Fibroblast of pulmonary artery (primary cell): Measurements from ENCODE around the gene C3orf52.

Source experiments
- DNase-seq: peaks from one replicate; pipeline ENCODE4 v3.0.0-alpha.2; 2010; ENCODE audit warnings: low read depth
- H3K4me3 ChIP-seq: replicated peaks from 2 replicates; pipeline ENCODE4 v1.5.1; 2011; ENCODE audit warnings: low read depth, mild to moderate bottlenecking, control low read depth, low read length, moderate library complexity
- CTCF ChIP-seq: IDR thresholded peaks from 2 replicates; pipeline ENCODE4 v1.5.1; 2011; ENCODE audit warnings: mild to moderate bottlenecking, control low read depth, low read length, inconsistent platforms; ENCODE audit errors: missing control alignments

Gene C3orf52

GRCh38 chr3:112074006-112074405 is 12.2 kb upstream of the C3orf52 start:
- H3K4me3 ChIP-seq = no peak overlapping the region
- no peak for TF ChIP-seq CTCF
- no peak for DNase-seq

GRCh38 chr3:112074616-112075497 is 11.3 kb upstream of the C3orf52 start:
- peak; percentile 94 for DNase-seq
- H3K4me3 ChIP-seq = no peak overlapping the region
- no peak for TF ChIP-seq CTCF

GRCh38 chr3:112078125-112079083 is 7.8 kb upstream of the C3orf52 start:
- H3K4me3 ChIP-seq = no peak overlapping the region
- no peak for TF ChIP-seq CTCF
- no peak for DNase-seq

- H3K4me3 ChIP-seq = no peak overlapping the region
- DNase-seq = no peak
- no peak for TF ChIP-seq CTCF
Observed at GRCh38 chr3:112083239-112083638, 3.0 kb upstream of the C3orf52 start.

GRCh38 chr3:112084980-112085705 is 1.0 kb upstream of the C3orf52 start:
- no peak overlapping the region for H3K4me3 ChIP-seq
- TF ChIP-seq CTCF = no peak
- DNase-seq = no peak

- DNase-seq = no peak
- no peak for TF ChIP-seq CTCF
Observed at GRCh38 chr3:112085735-112086075, 484 bp upstream of the C3orf52 start.

More at GRCh38 chr3:112085735-112086075, 484 bp upstream of the C3orf52 start:
- H3K4me3 ChIP-seq = peak overlapping the region; percentile 66
